IMR-90 (cell line): ENCODE measurements around the gene PRDM10. TPM values are rescaled to one million over a fixed set of nuclear protein-coding genes. Genes with fewer than 3 reads are reported as not detected.

ENCODE experiments used
- ATAC-seq: fragments of 200-7000 bp; cut with Tn5 transposase; 2 replicates; pipeline ENCODE4 v1.9.1; 2020; ENCODE audit warnings: low read depth, mild to moderate bottlenecking, moderate library complexity
- BruUV-seq: library from RNA; stranded (reverse); fragments of 400-500 nt; replicated peaks from 2 replicates; lab custom pipeline; 2021; lab: Mats Ljungman, UMichigan
- CTCF ChIA-PET: fragments of 300-600 bp; formaldehyde crosslinking; extraction: SDS; loops from one replicate; lab custom pipeline; 2021; ENCODE audit warnings: antibody characterized with exemption; lab: Yijun Ruan, JAX
- POLR2A ChIA-PET: fragments of 300-600 bp; sonication (Branson Sonifier 250); formaldehyde crosslinking; loops from one replicate; lab custom pipeline; 2022; ENCODE audit warnings: antibody characterized with exemption; ENCODE audit not compliant: unreplicated experiment; lab: Charles Lee
- DNase-seq: peaks from one replicate; pipeline ENCODE4 v3.0.0; 2013
- H2AFZ ChIP-seq: replicated peaks from 2 replicates; pipeline ENCODE3; 2013; ENCODE audit warnings: low read length, mild to moderate bottlenecking; ENCODE audit not compliant: poor library complexity
- H2AK5ac ChIP-seq: 2 replicates; pipeline ENCODE4 v1.6.1; 2013; ENCODE audit warnings: low read depth, low read length, inconsistent platforms
- H2AK9ac ChIP-seq: replicated peaks from 2 replicates; pipeline ENCODE3; 2013; ENCODE audit warnings: mild to moderate bottlenecking, low read depth, low read length, moderate library complexity; ENCODE audit not compliant: poor library complexity
- H2BK120ac ChIP-seq: 2 replicates; pipeline ENCODE4 v1.6.1; 2013; ENCODE audit warnings: low read depth, low read length, inconsistent platforms
- H2BK15ac ChIP-seq: 3 replicates; pipeline ENCODE4 v1.6.1; 2013; ENCODE audit warnings: low read depth, low read length, inconsistent platforms
- H2BK20ac ChIP-seq: 2 replicates; pipeline ENCODE4 v1.6.1; 2013; ENCODE audit warnings: low read depth, mild to moderate bottlenecking, inconsistent platforms, low read length, moderate library complexity
- H2BK5ac ChIP-seq: 2 replicates; pipeline ENCODE4 v1.6.1; 2013; ENCODE audit warnings: mild to moderate bottlenecking, low read depth, low read length, inconsistent platforms; ENCODE audit not compliant: poor library complexity, severe bottlenecking
- H3K14ac ChIP-seq: replicated peaks from 2 replicates; pipeline ENCODE4 v1.6.1; 2013; ENCODE audit warnings: low read depth, low read length, inconsistent platforms
- H3K18ac ChIP-seq: 2 replicates; pipeline ENCODE4 v1.6.1; 2013; ENCODE audit warnings: low read depth, low read length, control low read depth
- H3K23ac ChIP-seq: 2 replicates; pipeline ENCODE4 v1.6.1; 2013; ENCODE audit warnings: low read depth, low read length, inconsistent platforms
- H3K27ac ChIP-seq: 2 replicates; pipeline ENCODE4 v1.5.1; 2013; ENCODE audit warnings: mild to moderate bottlenecking, control low read depth, low read length; ENCODE audit not compliant: insufficient read depth
- H3K27me3 ChIP-seq: 2 replicates; pipeline ENCODE4 v1.6.1; 2013; ENCODE audit warnings: low read length; ENCODE audit not compliant: control insufficient read depth, insufficient read depth
- H3K36me3 ChIP-seq: 2 replicates; pipeline ENCODE4 v1.6.1; 2013; ENCODE audit warnings: low read length, mixed read lengths; ENCODE audit not compliant: control insufficient read depth, insufficient read depth
- H3K4ac ChIP-seq: 2 replicates; pipeline ENCODE4 v1.6.1; 2013; ENCODE audit warnings: low read depth, low read length, inconsistent platforms
- H3K4me1 ChIP-seq: 2 replicates; pipeline ENCODE4 v1.6.1; 2013; ENCODE audit warnings: low read length, mixed read lengths; ENCODE audit not compliant: control insufficient read depth, insufficient read depth
- H3K4me2 ChIP-seq: 2 replicates; pipeline ENCODE4 v1.6.1; 2013; ENCODE audit warnings: low read depth, mild to moderate bottlenecking, control low read depth, low read length, moderate library complexity
- H3K4me3 ChIP-seq: 2 replicates; pipeline ENCODE4 v1.5.1; 2013; ENCODE audit warnings: low read depth, mild to moderate bottlenecking, control low read depth, low read length, moderate library complexity; ENCODE audit not compliant: insufficient read depth
- H3K56ac ChIP-seq: 2 replicates; pipeline ENCODE4 v1.6.1; 2013; ENCODE audit warnings: low read length, inconsistent platforms; ENCODE audit not compliant: insufficient read depth; ENCODE audit errors: extremely low read depth
- H3K79me1 ChIP-seq, 2 experiments: 2 replicates each; pipeline ENCODE4 v1.6.1; 2013; ENCODE audit warnings: low read length in 2 of 2, inconsistent platforms in 1 of 2, low read depth in 1 of 2
- H3K9ac ChIP-seq: 2 replicates; pipeline ENCODE4 v1.6.1; 2013; ENCODE audit warnings: low read depth, low read length, control low read depth
- H3K9me1 ChIP-seq: 2 replicates; pipeline ENCODE4 v1.6.1; 2013; ENCODE audit warnings: low read length, inconsistent platforms; ENCODE audit not compliant: insufficient read depth
- H3K9me3 ChIP-seq: 2 replicates; pipeline ENCODE4 v1.6.1; 2013; ENCODE audit warnings: low read length; ENCODE audit not compliant: control insufficient read depth, insufficient read depth
- H4K20me1 ChIP-seq: 2 replicates; pipeline ENCODE4 v1.6.1; 2013; ENCODE audit warnings: low read length, inconsistent platforms; ENCODE audit not compliant: insufficient read depth
- H4K5ac ChIP-seq: 2 replicates; pipeline ENCODE4 v1.6.1; 2013; ENCODE audit warnings: mild to moderate bottlenecking, low read depth, low read length, control low read depth
- H4K8ac ChIP-seq, 2 experiments: 2 replicates each; pipeline ENCODE4 v1.6.1; 2013; ENCODE audit warnings: low read depth in 2 of 2, low read length in 2 of 2, control low read depth in 1 of 2, inconsistent platforms in 1 of 2
- H4K91ac ChIP-seq: 2 replicates; pipeline ENCODE4 v1.6.1; 2013; ENCODE audit warnings: low read depth, low read length, inconsistent platforms; ENCODE audit not compliant: insufficient read depth
- FOS ChIP-seq: fragments of 150-350 bp; IDR thresholded peaks from 2 replicates; pipeline ENCODE4 v1.6.1; 2016; ENCODE audit warnings: low read depth, low read length
- MAFK ChIP-seq: IDR thresholded peaks from 2 replicates; pipeline ENCODE4 v1.6.1; 2012; ENCODE audit warnings: low read depth, low read length, improper control_type of control experiment
- MAZ ChIP-seq: IDR thresholded peaks from 2 replicates; pipeline ENCODE4 v1.6.1; 2012; ENCODE audit warnings: low read depth, mild to moderate bottlenecking, low read length, improper control_type of control experiment, moderate library complexity, borderline replicate concordance
- MXI1 ChIP-seq: IDR thresholded peaks from 2 replicates; pipeline ENCODE4 v1.6.1; 2012; ENCODE audit warnings: low read depth, mild to moderate bottlenecking, low read length, moderate library complexity, borderline replicate concordance
- NFE2L2 ChIP-seq: fragments of 150-350 bp; IDR thresholded peaks from 2 replicates; pipeline ENCODE4 v1.6.1; 2016; ENCODE audit warnings: low read depth, mild to moderate bottlenecking, low read length
- POLR2A ChIP-seq: IDR thresholded peaks from 2 replicates; pipeline ENCODE4 v1.6.1; 2012; ENCODE audit warnings: mild to moderate bottlenecking, low read depth, low read length
- RAD21 ChIP-seq: IDR thresholded peaks from 2 replicates; pipeline ENCODE4 v1.6.1; 2012; ENCODE audit warnings: low read length, improper control_type of control experiment
- RFX5 ChIP-seq: IDR thresholded peaks from 2 replicates; pipeline ENCODE4 v1.8.0; 2012; ENCODE audit warnings: low read depth, mild to moderate bottlenecking, low read length, moderate library complexity
- SMC3 ChIP-seq: fragments of 150-350 bp; IDR thresholded peaks from 2 replicates; pipeline ENCODE4 v1.6.1; 2016; ENCODE audit warnings: low read depth, mild to moderate bottlenecking, antibody characterized with exemption, low read length, moderate library complexity
- WGBS, 2 experiments: methylation state at CpG; one replicate each; pipeline versions ENCODE4 v1.1.5 to v1.1.7; 2013; ENCODE audit warnings: missing lambda C conversion rate in 2 of 2; ENCODE audit not compliant: insufficient read length in 1 of 2; ENCODE audit errors: extremely low coverage in 2 of 2; 5-methylcytosine and 5-hydroxymethylcytosine counted together
- dilution Hi-C: fragments of 300-500 bp; cut with HindIII; formaldehyde crosslinking; loops from one replicate; pipeline ENCODE4 v1.14.3; 2018; ENCODE audit warnings: low sequenced_read_pairs; ENCODE audit not compliant: unreplicated experiment
- in situ Hi-C: fragments of 300-500 bp; cut with MboI; formaldehyde crosslinking; loops from 3 replicates; pipeline ENCODE4 v1.14.3; 2019; ENCODE audit warnings: low sequenced_read_pairs, inconsistent platforms, mixed read lengths
- intact Hi-C: fragments of 100-400 bp; cut with micrococcal nuclease; formaldehyde crosslinking; loops from 2 replicates; pipeline ENCODE4 v1.10.0; 2022
- polyA plus RNA-seq, 3 experiments: library from polyadenylated mRNA; depleted of rRNA; stranded (reverse); fragments of >200 nt; gene quantifications; 2 replicates each; pipeline ENCODE4 v1.2.3, GENCODE V29; 2012; ENCODE audit warnings: low replicate concordance in 1 of 3
- total RNA-seq: library from RNA; depleted of rRNA; stranded (reverse); fragments of >200 nt; gene quantifications from 2 replicates; pipeline ENCODE4 v1.2.3, GENCODE V29; 2012
- TF ChIP-seq, protein P1 (sequence below): conservative IDR thresholded peaks from 2 replicates; pipeline ENCODE4 v1.5.1; 2012; ENCODE audit warnings: mild to moderate bottlenecking, low read depth, low read length, improper control_type of control experiment
- TF ChIP-seq, protein P2 (sequence below): fragments of 150-350 bp; IDR thresholded peaks from 2 replicates; pipeline ENCODE4 v1.6.1; 2016; ENCODE audit warnings: low read depth, mild to moderate bottlenecking, low read length, moderate library complexity, borderline replicate concordance
- TF ChIP-seq, protein P3 (sequence below): fragments of 150-350 bp; IDR thresholded peaks from 2 replicates; pipeline ENCODE4 v1.6.1; 2017; ENCODE audit warnings: mild to moderate bottlenecking, antibody characterized with exemption, low read length, low read depth

The PRDM10 gene
- total and polyA plus RNA-seq, 2 of the 4 experiments (the other 2 are of a cell fraction) = 3.1 to 6.5 TPM

DNA sequence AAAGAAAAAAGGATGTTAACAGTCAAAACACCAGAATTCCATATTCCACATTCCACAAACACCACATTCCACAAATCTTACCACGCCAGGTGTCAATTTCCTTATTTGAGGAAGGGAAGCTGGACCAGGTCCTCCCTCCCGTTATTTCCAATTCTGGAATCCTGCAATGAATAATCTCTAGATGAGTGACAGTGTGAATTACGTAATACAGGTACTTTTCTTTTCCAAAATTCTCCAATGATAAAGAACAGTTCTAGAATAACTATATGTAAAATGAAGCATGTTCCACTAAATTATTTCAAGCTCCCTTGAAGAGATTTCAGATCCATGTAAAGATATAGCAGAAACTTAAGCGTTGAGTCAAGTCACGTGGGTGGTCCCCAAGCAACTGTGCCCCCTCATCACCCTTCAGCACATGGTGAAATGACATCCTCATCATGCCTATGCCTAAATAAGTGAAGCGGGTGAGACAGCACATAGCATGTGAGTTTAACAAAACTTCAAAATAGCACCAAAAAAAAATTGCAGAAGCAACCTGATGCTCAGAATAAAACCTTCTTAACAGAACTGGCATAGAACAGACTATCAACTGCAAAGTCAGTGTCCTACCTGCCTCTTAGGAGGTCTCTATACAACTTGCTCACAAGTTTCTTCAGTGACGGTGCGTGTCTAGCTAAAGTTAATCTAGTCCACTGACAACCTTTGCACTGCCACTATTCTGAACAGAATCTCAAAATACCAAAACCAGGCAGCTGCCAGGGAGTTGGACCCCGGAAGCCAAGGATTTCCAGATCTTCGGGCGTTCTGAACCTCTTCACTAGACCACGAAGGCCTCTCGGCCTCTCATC lies 108.1 kb downstream of the PRDM10 start (continued):
- TF ChIP-seq MAFK (no peak), SMC3 (no peak)

- Histone ChIP-seq H3K14ac (no peak overlapping the region), H3K79me1 (peaks cover under 1 to 22% of the 10 kb centered on the region in 2 experiments; a peak in 2 of 4 replicates), H2BK20ac (no peak overlapping the region), H3K9ac (no peak overlapping the region), H3K4me2 (no peak overlapping the region), H3K18ac (no peak overlapping the region), H3K27ac (no peak overlapping the region), H3K23ac (no peak overlapping the region), H3K4ac (no peak overlapping the region), H3K4me1 (no peaks in the 10 kb centered on the region), H2AK5ac (no peak overlapping the region), H3K27me3 (no peaks in the 10 kb centered on the region), H3K9me1 (no peaks in the 10 kb centered on the region; the same call in 1 of the 2 replicates), H2BK5ac (no peak overlapping the region), H4K91ac (no peak overlapping the region), H4K5ac (no peak overlapping the region), H2AFZ (no peak overlapping the region), H2BK15ac (no peak overlapping the region), H3K4me3 (no peak overlapping the region), H3K56ac (no peak overlapping the region), H3K36me3 (peaks cover 47% of the 10 kb centered on the region), H3K9me3 (no peaks in the 10 kb centered on the region), H2AK9ac (no peak overlapping the region), H2BK120ac (no peak overlapping the region), H4K20me1 (no peaks in the 10 kb centered on the region; the same call in 1 of the 2 replicates), H4K8ac (no peak overlapping the region)
- in situ Hi-C loops = no loop called here
- intact Hi-C loops = no loop called here
- ChIA-PET CTCF (no interaction called here), POLR2A (no interaction called here)
- dilution Hi-C loops = no loop called here
- no peak for DNase-seq
- no CpG with 5 or more reads among the region's 5 CpGs for WGBS, 2 experiments
- no TSS peak for BruUV-seq
- ATAC-seq = no peak
- no peak for TF ChIP-seq POLR2A
- TF ChIP-seq RFX5 = no peak
- TF ChIP-seq, protein P1, sequence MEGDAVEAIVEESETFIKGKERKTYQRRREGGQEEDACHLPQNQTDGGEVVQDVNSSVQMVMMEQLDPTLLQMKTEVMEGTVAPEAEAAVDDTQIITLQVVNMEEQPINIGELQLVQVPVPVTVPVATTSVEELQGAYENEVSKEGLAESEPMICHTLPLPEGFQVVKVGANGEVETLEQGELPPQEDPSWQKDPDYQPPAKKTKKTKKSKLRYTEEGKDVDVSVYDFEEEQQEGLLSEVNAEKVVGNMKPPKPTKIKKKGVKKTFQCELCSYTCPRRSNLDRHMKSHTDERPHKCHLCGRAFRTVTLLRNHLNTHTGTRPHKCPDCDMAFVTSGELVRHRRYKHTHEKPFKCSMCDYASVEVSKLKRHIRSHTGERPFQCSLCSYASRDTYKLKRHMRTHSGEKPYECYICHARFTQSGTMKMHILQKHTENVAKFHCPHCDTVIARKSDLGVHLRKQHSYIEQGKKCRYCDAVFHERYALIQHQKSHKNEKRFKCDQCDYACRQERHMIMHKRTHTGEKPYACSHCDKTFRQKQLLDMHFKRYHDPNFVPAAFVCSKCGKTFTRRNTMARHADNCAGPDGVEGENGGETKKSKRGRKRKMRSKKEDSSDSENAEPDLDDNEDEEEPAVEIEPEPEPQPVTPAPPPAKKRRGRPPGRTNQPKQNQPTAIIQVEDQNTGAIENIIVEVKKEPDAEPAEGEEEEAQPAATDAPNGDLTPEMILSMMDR = no peak
- TF ChIP-seq RAD21 = no peak
- no peak for TF ChIP-seq MAFK
- TF ChIP-seq FOS = no peak
- TF ChIP-seq, protein P2, sequence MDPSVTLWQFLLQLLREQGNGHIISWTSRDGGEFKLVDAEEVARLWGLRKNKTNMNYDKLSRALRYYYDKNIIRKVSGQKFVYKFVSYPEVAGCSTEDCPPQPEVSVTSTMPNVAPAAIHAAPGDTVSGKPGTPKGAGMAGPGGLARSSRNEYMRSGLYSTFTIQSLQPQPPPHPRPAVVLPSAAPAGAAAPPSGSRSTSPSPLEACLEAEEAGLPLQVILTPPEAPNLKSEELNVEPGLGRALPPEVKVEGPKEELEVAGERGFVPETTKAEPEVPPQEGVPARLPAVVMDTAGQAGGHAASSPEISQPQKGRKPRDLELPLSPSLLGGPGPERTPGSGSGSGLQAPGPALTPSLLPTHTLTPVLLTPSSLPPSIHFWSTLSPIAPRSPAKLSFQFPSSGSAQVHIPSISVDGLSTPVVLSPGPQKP = no peak
- TF ChIP-seq MXI1 = no peak
- no peak for TF ChIP-seq MAZ
- TF ChIP-seq, protein P3, sequence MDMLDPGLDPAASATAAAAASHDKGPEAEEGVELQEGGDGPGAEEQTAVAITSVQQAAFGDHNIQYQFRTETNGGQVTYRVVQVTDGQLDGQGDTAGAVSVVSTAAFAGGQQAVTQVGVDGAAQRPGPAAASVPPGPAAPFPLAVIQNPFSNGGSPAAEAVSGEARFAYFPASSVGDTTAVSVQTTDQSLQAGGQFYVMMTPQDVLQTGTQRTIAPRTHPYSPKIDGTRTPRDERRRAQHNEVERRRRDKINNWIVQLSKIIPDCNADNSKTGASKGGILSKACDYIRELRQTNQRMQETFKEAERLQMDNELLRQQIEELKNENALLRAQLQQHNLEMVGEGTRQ = no peak
- TF ChIP-seq NFE2L2 = no peak
- TF ChIP-seq SMC3 = no peak
Observed at GRCh38 chr11:129888451-129888850, 114.2 kb downstream of the PRDM10 start.
